K562 treated with DMSO at 1 percent for 24 hours (cell line): ENCODE results near the gene FAM200B. TPM values are rescaled to one million over a fixed set of nuclear protein-coding genes. Genes with fewer than 3 reads are reported as not detected.

ENCODE experiments used
- total RNA-seq: library from RNA; unstranded; fragments of 300-600 nt; gene quantifications from 2 replicates; pipeline ENCODE4 v1.2.3, GENCODE V29; 2022; ENCODE audit warnings: low read depth; ENCODE audit not compliant: insufficient read depth

Gene FAM200B
- 13.3 and 19.3 TPM in 2 replicates for total RNA-seq

DNA sequence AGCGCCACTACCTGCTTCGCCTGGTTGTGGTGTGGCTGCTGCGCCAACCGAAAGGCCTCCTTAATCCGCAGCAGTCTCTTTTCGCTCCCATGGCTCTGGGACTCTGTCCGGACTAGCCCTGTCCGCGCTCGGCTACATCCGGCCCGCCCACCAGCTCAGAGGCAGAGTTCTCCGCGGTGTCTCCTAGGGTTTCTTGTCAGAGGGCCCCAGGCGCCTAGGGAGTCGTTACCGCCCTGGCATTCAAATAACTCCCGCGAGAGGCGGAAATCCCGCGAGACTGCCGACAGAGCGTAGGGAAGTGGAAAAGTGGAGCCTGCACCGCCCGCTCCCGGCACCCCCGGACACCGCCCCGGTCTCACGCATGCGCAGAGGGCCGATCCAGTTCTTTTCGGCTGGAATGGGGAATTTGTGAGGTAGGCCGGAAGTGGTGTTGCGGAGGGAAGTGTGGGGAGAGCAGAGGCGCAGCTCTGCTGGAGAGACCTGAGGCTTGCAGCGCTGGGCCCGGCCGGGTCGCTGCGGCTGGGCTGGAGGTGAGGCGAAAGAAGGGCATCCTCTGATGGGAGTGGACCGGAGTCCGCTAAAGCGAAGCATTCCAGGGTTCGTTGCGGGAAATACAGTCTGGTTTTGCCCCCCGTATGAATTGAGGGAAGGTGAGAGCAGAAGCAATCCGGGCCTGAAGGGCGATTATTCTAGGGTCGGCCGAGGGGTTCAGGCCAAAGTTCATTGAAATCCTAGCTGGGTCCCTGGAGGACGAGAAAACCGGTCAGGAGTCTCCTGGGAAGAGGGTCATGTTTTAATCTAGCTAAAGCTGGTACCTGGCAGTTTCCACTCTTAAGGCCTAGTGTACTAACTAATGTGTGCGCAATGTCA, at the start of gene FAM200B:
TSS of gene FAM200B (plus strand) at position 456 of the 870 bp plus-strand sequence. CDS start 5,151 bp downstream, outside the sequence.

DNA sequence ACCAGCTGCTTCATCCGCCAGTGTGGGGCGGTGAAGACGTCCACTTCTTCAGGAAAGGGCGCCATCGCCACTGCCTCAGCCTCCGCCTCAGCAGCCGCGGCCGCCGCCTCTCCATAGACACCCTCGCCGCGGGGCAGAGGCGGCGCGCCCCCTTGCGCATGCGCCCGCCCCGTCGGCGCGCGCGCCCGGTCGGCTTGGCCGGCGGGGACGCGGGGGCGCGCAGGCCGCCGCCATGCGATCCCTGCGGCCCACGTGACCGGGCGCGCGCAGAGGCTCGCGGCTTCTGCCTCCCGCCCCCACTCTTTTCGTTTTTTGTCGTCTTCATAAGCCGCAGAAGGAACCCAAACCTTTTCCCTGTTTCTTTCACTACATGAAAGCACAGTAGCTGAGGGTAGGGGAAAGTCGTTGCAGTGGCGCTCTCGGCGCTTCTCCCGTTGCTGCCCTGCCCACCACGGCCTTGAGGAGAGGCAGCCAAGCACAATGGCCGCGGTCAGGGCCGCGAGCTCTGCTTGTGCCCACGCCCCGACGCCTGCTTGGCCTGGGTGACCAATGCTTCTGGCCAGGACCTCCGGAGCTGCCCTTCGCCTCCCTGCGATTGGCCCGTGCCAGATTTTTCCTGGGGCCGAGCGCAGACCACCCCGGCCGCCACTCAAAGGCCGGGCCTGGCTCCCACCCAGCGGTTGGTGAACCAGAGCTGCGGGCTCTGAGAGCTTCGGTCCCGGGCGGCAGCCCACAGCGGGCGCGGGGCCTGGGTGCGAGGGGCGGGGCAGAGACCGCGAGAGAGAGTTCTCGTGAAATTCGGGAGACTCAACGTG, 26.2 kb upstream of the FAM200B start, which contains the start of gene FBXL5:
TSS of gene FBXL5 (minus strand) at position 135 of the 815 bp plus-strand sequence. CDS start at position 65, 70 bp downstream.

DNA sequence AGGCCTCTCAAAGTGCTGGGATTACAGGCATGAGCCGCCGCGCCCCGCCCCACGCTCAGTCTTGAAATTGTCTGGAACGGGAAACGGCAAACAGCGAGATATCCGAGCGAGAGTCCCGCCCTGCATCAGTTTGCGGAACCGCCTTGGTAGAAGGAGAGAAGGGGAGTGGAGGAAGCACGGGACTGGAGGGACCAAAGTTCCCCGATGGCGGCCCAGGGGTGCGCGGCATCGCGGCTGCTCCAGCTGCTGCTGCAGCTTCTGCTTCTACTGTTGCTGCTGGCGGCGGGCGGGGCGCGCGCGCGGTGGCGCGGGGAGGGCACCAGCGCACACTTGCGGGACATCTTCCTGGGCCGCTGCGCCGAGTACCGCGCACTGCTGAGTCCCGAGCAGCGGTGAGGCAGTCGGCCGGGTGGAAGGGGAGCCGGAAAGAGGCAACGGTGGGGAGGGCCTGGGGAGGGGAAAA, 21.3 kb downstream of the FAM200B start, which contains the start of gene BST1:
TSS of gene BST1 (plus strand) at position 125 of the 463 bp plus-strand sequence. CDS start at position 205, 80 bp downstream.

Other genes with a start within 250 kb of the FAM200B start
- gene CC2D2A, start 211.9 kb upstream of the FAM200B start, total RNA-seq, result 2.7 and 3.8 TPM in 2 replicates
- 21.4 and 23.0 TPM in 2 replicates for gene FBXL5, start 26.5 kb upstream of the FAM200B start, total RNA-seq
- 1.0 and 1.2 TPM in 2 replicates for gene BST1, start 21.2 kb downstream of the FAM200B start, total RNA-seq
- gene CD38, start 96.5 kb downstream of the FAM200B start, total RNA-seq, result 0.09 and 0.10 TPM in 2 replicates